Measurements from ENCODE around the gene SDCBP2. TPM values are rescaled to one million over a fixed set of nuclear protein-coding genes. Genes with fewer than 3 reads are reported as not detected.

SDCBP2 gene
- total and polyA plus RNA-seq, 2 of the 4 experiments (the other 2 are of a cell fraction) = 0.54 to 1.3 TPM

DNA sequence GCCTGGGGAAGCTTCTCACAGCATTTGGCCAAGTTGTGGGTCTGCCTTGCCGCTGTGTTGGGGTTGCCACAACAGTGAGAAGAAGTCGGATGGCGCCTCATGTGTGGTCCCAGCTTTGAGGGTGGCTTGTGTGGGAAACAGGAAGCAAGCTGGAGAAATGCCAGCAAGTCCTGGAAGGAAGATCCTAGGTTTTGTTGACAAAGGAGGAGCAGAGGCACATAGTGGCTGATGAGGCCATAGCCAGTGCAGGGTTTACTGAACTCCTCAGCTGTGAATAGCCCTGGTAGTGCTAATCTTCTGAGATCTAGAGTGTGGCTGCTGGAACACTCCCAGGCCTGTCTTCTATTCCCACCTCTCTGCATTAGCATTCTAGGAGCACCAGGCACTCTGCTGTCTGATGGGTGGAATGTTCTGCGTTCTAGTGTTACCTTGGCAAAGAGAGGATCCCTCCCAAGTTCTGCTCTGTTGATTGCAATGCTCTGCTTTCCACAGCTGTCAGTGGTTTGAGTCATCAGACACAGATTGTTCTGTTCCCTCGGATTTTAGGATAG is 37.7 kb downstream of the SDCBP2 start:
- no peak overlapping the region for H2BK5ac ChIP-seq (ENCODE audit: low read depth, low read length, poor library complexity, severe bottlenecking)
- H3K9ac ChIP-seq (ENCODE audit: low read depth, low read length) = no peak overlapping the region
- H4K91ac ChIP-seq (ENCODE audit: insufficient read depth, low read depth, low read length) = no peak overlapping the region
- no peaks in the 10 kb centered on the region for H3K36me3 ChIP-seq (ENCODE audit: control insufficient read depth, insufficient read depth, low read length)
- 30% methylated on average over 2 of the region's 5 CpGs; no CpG with 5 or more reads in 1 of the 2 experiments for WGBS, 2 experiments (ENCODE audit: extremely low coverage in 2 of 2, insufficient read length in 1 of 2)
- no peak overlapping the region for H2BK120ac ChIP-seq (ENCODE audit: low read depth, low read length)
- no peaks in the 10 kb centered on the region for H3K9me3 ChIP-seq (ENCODE audit: control insufficient read depth, insufficient read depth, low read length)
- peaks cover 5 to 24% of the 10 kb centered on the region in 2 experiments; a peak in 3 of 4 replicates for H3K79me1 ChIP-seq (ENCODE audit: low read depth in 1 of 2, low read length in 2 of 2)
- CTCF ChIA-PET = no interaction called here
- no peak overlapping the region for H2BK15ac ChIP-seq (ENCODE audit: low read depth, low read length)
- peak overlapping the region; percentile 68 for H3K14ac ChIP-seq (replicated peaks; ENCODE audit: low read depth, low read length)
- peak overlapping the region; percentile 12; the same call in 1 of the 2 replicates for H3K23ac ChIP-seq (ENCODE audit: low read depth, low read length)
- no peak overlapping the region for H3K27ac ChIP-seq (ENCODE audit: insufficient read depth, low read length)
- H4K20me1 ChIP-seq (ENCODE audit: insufficient read depth, low read length) = peaks cover 31% of the 10 kb centered on the region
- H3K4me2 ChIP-seq (ENCODE audit: low read depth, low read length) = no peak overlapping the region
- dilution Hi-C loops (cut with HindIII; ENCODE audit: low sequenced_read_pairs, unreplicated experiment) (no loop called here), in situ Hi-C loops (cut with MboI; ENCODE audit: low sequenced_read_pairs) (no loop called here), intact Hi-C loops (cut with micrococcal nuclease) (no loop called here)
- H3K27me3 ChIP-seq (ENCODE audit: control insufficient read depth, insufficient read depth, low read length) = no peaks in the 10 kb centered on the region
- no peaks in the 10 kb centered on the region; the same call in 1 of the 2 replicates for H3K4me1 ChIP-seq (ENCODE audit: control insufficient read depth, insufficient read depth, low read length)
- no peak overlapping the region for H3K4me3 ChIP-seq (ENCODE audit: insufficient read depth, low read depth, low read length)
- H4K8ac ChIP-seq (ENCODE audit: low read depth in 2 of 2, low read length in 2 of 2) = no peak overlapping the region
- H3K9me1 ChIP-seq (ENCODE audit: insufficient read depth, low read length) = peaks cover 31% of the 10 kb centered on the region
- peak overlapping the region; percentile 58 for H2AK9ac ChIP-seq (replicated peaks; ENCODE audit: low read depth, low read length, poor library complexity)
- no peak overlapping the region for H3K56ac ChIP-seq (ENCODE audit: extremely low read depth, insufficient read depth, low read length)
- no peak overlapping the region for H3K18ac ChIP-seq (ENCODE audit: low read depth, low read length)
- DNase-seq = peak; percentile 66
- H2AFZ ChIP-seq (replicated peaks; ENCODE audit: low read length, poor library complexity) = peak overlapping the region; percentile 63
- H2AK5ac ChIP-seq (ENCODE audit: low read depth, low read length) = no peak overlapping the region
- POLR2A ChIA-PET (ENCODE audit: unreplicated experiment) = no interaction called here
- no peak overlapping the region for H3K4ac ChIP-seq (ENCODE audit: low read depth, low read length)
- no peak overlapping the region for H2BK20ac ChIP-seq (ENCODE audit: low read depth, low read length)
- TF ChIP-seq RFX5 (IDR thresholded peaks at IDR 0.05; ENCODE audit: low read depth, low read length) (no peak), BHLHE40 (IDR thresholded peaks at IDR 0.05; ENCODE audit: low read depth, low read length) (no peak), MAFK (IDR thresholded peaks at IDR 0.05; ENCODE audit: low read depth, low read length) (no peak), RAD21 (IDR thresholded peaks at IDR 0.05; ENCODE audit: low read length) (no peak), MAZ (IDR thresholded peaks at IDR 0.05; ENCODE audit: borderline replicate concordance, low read depth, low read length) (no peak), FOS (IDR thresholded peaks at IDR 0.05; ENCODE audit: low read depth, low read length) (no peak), POLR2A (IDR thresholded peaks at IDR 0.05; ENCODE audit: low read depth, low read length) (no peak), CEBPB (IDR thresholded peaks at IDR 0.05; ENCODE audit: low read depth, low read length) (no peak), SMC3 (IDR thresholded peaks at IDR 0.05; ENCODE audit: low read depth, low read length) (no peak), RCOR1 (IDR thresholded peaks at IDR 0.05; ENCODE audit: insufficient replicate concordance, low read length) (no peak), CHD1 (IDR thresholded peaks at IDR 0.05; ENCODE audit: low read depth, low read length) (no peak), MXI1 (IDR thresholded peaks at IDR 0.05; ENCODE audit: borderline replicate concordance, low read depth, low read length) (no peak), NFE2L2 (IDR thresholded peaks at IDR 0.05; ENCODE audit: low read depth, low read length) (no peak)
- TF ChIP-seq, protein P1, sequence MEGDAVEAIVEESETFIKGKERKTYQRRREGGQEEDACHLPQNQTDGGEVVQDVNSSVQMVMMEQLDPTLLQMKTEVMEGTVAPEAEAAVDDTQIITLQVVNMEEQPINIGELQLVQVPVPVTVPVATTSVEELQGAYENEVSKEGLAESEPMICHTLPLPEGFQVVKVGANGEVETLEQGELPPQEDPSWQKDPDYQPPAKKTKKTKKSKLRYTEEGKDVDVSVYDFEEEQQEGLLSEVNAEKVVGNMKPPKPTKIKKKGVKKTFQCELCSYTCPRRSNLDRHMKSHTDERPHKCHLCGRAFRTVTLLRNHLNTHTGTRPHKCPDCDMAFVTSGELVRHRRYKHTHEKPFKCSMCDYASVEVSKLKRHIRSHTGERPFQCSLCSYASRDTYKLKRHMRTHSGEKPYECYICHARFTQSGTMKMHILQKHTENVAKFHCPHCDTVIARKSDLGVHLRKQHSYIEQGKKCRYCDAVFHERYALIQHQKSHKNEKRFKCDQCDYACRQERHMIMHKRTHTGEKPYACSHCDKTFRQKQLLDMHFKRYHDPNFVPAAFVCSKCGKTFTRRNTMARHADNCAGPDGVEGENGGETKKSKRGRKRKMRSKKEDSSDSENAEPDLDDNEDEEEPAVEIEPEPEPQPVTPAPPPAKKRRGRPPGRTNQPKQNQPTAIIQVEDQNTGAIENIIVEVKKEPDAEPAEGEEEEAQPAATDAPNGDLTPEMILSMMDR (conservative IDR thresholded peaks at IDR 0.05; ENCODE audit: low read depth, low read length) = no peak
- TF ChIP-seq, protein P2, sequence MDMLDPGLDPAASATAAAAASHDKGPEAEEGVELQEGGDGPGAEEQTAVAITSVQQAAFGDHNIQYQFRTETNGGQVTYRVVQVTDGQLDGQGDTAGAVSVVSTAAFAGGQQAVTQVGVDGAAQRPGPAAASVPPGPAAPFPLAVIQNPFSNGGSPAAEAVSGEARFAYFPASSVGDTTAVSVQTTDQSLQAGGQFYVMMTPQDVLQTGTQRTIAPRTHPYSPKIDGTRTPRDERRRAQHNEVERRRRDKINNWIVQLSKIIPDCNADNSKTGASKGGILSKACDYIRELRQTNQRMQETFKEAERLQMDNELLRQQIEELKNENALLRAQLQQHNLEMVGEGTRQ (IDR thresholded peaks at IDR 0.05; ENCODE audit: low read depth, low read length) = no peak
- TF ChIP-seq, protein P3, sequence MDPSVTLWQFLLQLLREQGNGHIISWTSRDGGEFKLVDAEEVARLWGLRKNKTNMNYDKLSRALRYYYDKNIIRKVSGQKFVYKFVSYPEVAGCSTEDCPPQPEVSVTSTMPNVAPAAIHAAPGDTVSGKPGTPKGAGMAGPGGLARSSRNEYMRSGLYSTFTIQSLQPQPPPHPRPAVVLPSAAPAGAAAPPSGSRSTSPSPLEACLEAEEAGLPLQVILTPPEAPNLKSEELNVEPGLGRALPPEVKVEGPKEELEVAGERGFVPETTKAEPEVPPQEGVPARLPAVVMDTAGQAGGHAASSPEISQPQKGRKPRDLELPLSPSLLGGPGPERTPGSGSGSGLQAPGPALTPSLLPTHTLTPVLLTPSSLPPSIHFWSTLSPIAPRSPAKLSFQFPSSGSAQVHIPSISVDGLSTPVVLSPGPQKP (IDR thresholded peaks at IDR 0.05; ENCODE audit: borderline replicate concordance, low read depth, low read length) = no peak
- no TSS peak for BruUV-seq (replicated peaks)
- ATAC-seq (ENCODE audit: low read depth) = peak; percentile 76
- no peak overlapping the region for H4K5ac ChIP-seq (ENCODE audit: low read depth, low read length)

All from IMR-90 (cell line).